Hepatocyte (in vitro differentiated cells): ENCODE results near the gene CCDC12.

ENCODE experiments used
- CTCF ChIP-seq: fragments of 200-600 bp; sonication (generic); IDR thresholded peaks from 2 replicates; pipeline ENCODE4 v1.5.1; 2016; ENCODE audit warnings: antibody characterized with exemption, mild to moderate bottlenecking; ENCODE audit not compliant: poor library complexity
- EZH2phosphoT487 ChIP-seq: fragments of 200-600 bp; sonication (generic); IDR thresholded peaks from one replicate; pipeline ENCODE4 v1.6.1; 2018; ENCODE audit warnings: antibody characterized with exemption, mild to moderate bottlenecking, low read depth, moderate library complexity; ENCODE audit not compliant: unreplicated experiment, severe bottlenecking

GRCh38 chr3:46939578-46940445 lies 36.7 kb downstream of the CCDC12 start:
- no peak for TF ChIP-seq EZH2phosphoT487
- no peak for TF ChIP-seq CTCF
